HEK293 (cell line): ENCODE data around the gene PTER.

ENCODE experiments used
- CTCF ChIA-PET: fragments of 350-600 bp; formaldehyde crosslinking; extraction: SDS; loops from one replicate; lab custom pipeline; 2021; ENCODE audit warnings: antibody characterized with exemption; lab: Yijun Ruan, JAX
- POLR2A ChIA-PET: fragments of 300-600 bp; formaldehyde crosslinking; extraction: SDS; loops from one replicate; lab custom pipeline; 2020; ENCODE audit warnings: antibody characterized with exemption, inconsistent platforms; lab: Yijun Ruan, JAX
- H3K27ac ChIP-seq: fragments of 200-500 bp; sonication (Bioruptor generic); 2 replicates; pipeline ENCODE4 v1.5.1; 2014; ENCODE audit warnings: low read depth, low read length, control low read depth, inconsistent platforms; ENCODE audit errors: extremely low read depth
- H3K36me3 ChIP-seq, 2 experiments: fragments of 200-500 bp in 1 of 2; sonication (Bioruptor generic) in 1 of 2; 1 replicate in 1 of 2; 2 replicates in 1 of 2; pipeline ENCODE4 v1.5.1; 2014 to 2017; ENCODE audit warnings: inconsistent platforms in 2 of 2, low read length in 2 of 2; ENCODE audit not compliant: control insufficient read depth in 2 of 2, insufficient read depth in 1 of 2
- H3K4me1 ChIP-seq: fragments of 200-500 bp; sonication (Bioruptor generic); 2 replicates; pipeline ENCODE4 v1.5.1; 2014; ENCODE audit warnings: mild to moderate bottlenecking, low read length, inconsistent platforms; ENCODE audit not compliant: control insufficient read depth, insufficient read depth
- H3K4me3 ChIP-seq: 2 replicates; pipeline ENCODE4 v1.5.1; 2011; ENCODE audit warnings: low read depth, mild to moderate bottlenecking, control low read depth, low read length, moderate library complexity
- H3K9me3 ChIP-seq: fragments of 200-500 bp; sonication (Bioruptor generic); 2 replicates; pipeline ENCODE4 v1.5.1; 2014; ENCODE audit warnings: low read depth, low read length, inconsistent platforms; ENCODE audit not compliant: control insufficient read depth, insufficient read depth
- GFI1B ChIP-seq: fragments of 450-650 bp; formaldehyde crosslinking; IDR thresholded peaks from 2 replicates; pipeline ENCODE4 v1.5.1; 2016; ENCODE audit warnings: missing biosample characterization, missing genetic modification characterization
- GLI4 ChIP-seq: fragments of 450-650 bp; formaldehyde crosslinking; IDR thresholded peaks from 2 replicates; pipeline ENCODE4 v1.5.1; 2016; ENCODE audit warnings: missing biosample characterization, missing genetic modification characterization
- HOXC10 ChIP-seq: sonication (generic); formaldehyde crosslinking; IDR thresholded peaks from 2 replicates; pipeline ENCODE4 v1.8.1; 2023; ENCODE audit warnings: mild to moderate bottlenecking, missing genetic modification reagents
- HOXD13 ChIP-seq: sonication (generic); formaldehyde crosslinking; IDR thresholded peaks from 2 replicates; pipeline ENCODE4 v1.8.0; 2022; ENCODE audit warnings: missing genetic modification reagents, borderline replicate concordance
- MYNN ChIP-seq: fragments of 450-650 bp; formaldehyde crosslinking; IDR thresholded peaks from 2 replicates; pipeline ENCODE4 v1.5.1; 2016; ENCODE audit warnings: missing biosample characterization, missing genetic modification characterization, borderline replicate concordance
- SCRT1 ChIP-seq: fragments of 450-650 bp; formaldehyde crosslinking; IDR thresholded peaks from 2 replicates; pipeline ENCODE4 v1.5.1; 2016; ENCODE audit warnings: missing biosample characterization, missing genetic modification characterization, borderline replicate concordance
- SETDB1 ChIP-seq: IDR thresholded peaks from one replicate; pipeline ENCODE4 v1.6.1; 2017; ENCODE audit warnings: mild to moderate bottlenecking, low read length, moderate library complexity, mixed read lengths; ENCODE audit not compliant: insufficient read length
- SP7 ChIP-seq: fragments of 450-650 bp; formaldehyde crosslinking; IDR thresholded peaks from 2 replicates; pipeline ENCODE4 v1.5.1; 2016; ENCODE audit warnings: missing biosample characterization, missing genetic modification characterization
- WT1 ChIP-seq: fragments of 450-650 bp; formaldehyde crosslinking; IDR thresholded peaks from 2 replicates; pipeline ENCODE4 v1.5.1; 2016; ENCODE audit warnings: missing biosample characterization, missing genetic modification characterization
- ZBTB17 ChIP-seq: fragments of 450-650 bp; formaldehyde crosslinking; IDR thresholded peaks from 2 replicates; pipeline ENCODE4 v1.5.1; 2016; ENCODE audit warnings: missing biosample characterization, missing genetic modification characterization
- ZNF132 ChIP-seq: fragments of 450-650 bp; formaldehyde crosslinking; IDR thresholded peaks from 2 replicates; pipeline ENCODE4 v1.5.1; 2017; ENCODE audit warnings: missing biosample characterization, missing genetic modification characterization, borderline replicate concordance
- ZNF16 ChIP-seq: fragments of 450-650 bp; formaldehyde crosslinking; IDR thresholded peaks from 2 replicates; pipeline ENCODE4 v1.5.1; 2016; ENCODE audit warnings: low read depth, missing biosample characterization, missing genetic modification characterization
- ZNF223 ChIP-seq: fragments of 450-650 bp; formaldehyde crosslinking; IDR thresholded peaks from 2 replicates; pipeline ENCODE4 v1.5.1; 2016; ENCODE audit warnings: missing biosample characterization, missing genetic modification characterization
- ZNF350 ChIP-seq: fragments of 450-650 bp; formaldehyde crosslinking; IDR thresholded peaks from 2 replicates; pipeline ENCODE4 v1.5.0; 2017; ENCODE audit warnings: missing biosample characterization, mild to moderate bottlenecking, missing genetic modification characterization
- ZNF404 ChIP-seq: fragments of 450-650 bp; formaldehyde crosslinking; IDR thresholded peaks from 2 replicates; pipeline ENCODE4 v1.5.1; 2017; ENCODE audit warnings: missing biosample characterization, missing genetic modification characterization
- ZNF501 ChIP-seq: fragments of 450-650 bp; formaldehyde crosslinking; IDR thresholded peaks from 2 replicates; pipeline ENCODE4 v1.5.1; 2016; ENCODE audit warnings: missing biosample characterization, missing genetic modification characterization
- ZNF521 ChIP-seq: fragments of 450-650 bp; formaldehyde crosslinking; IDR thresholded peaks from 2 replicates; pipeline ENCODE4 v1.5.1; 2017; ENCODE audit warnings: missing biosample characterization, mild to moderate bottlenecking, missing genetic modification characterization
- ZNF548 ChIP-seq: fragments of 450-650 bp; formaldehyde crosslinking; IDR thresholded peaks from 2 replicates; pipeline ENCODE4 v1.5.1; 2016; ENCODE audit warnings: missing biosample characterization, missing genetic modification characterization
- ZNF610 ChIP-seq: fragments of 450-650 bp; formaldehyde crosslinking; IDR thresholded peaks from 2 replicates; pipeline ENCODE4 v1.5.1; 2016; ENCODE audit warnings: missing biosample characterization, missing genetic modification characterization, borderline replicate concordance
- ZNF629 ChIP-seq: fragments of 450-650 bp; formaldehyde crosslinking; IDR thresholded peaks from 2 replicates; pipeline ENCODE4 v1.5.1; 2017; ENCODE audit warnings: missing biosample characterization, missing genetic modification characterization
- ZNF654 ChIP-seq: fragments of 450-650 bp; formaldehyde crosslinking; IDR thresholded peaks from 2 replicates; pipeline ENCODE4 v1.5.1; 2016; ENCODE audit warnings: low read depth, missing biosample characterization, missing genetic modification characterization
- ZNF677 ChIP-seq: fragments of 450-650 bp; IDR thresholded peaks from 2 replicates; pipeline ENCODE4 v1.5.0; 2018; ENCODE audit warnings: missing biosample characterization, mild to moderate bottlenecking, missing genetic modification characterization, moderate library complexity
- ZXDB ChIP-seq: fragments of 450-650 bp; formaldehyde crosslinking; IDR thresholded peaks from 2 replicates; pipeline ENCODE4 v1.5.1; 2016; ENCODE audit warnings: missing biosample characterization, missing genetic modification characterization
- TF ChIP-seq, protein P1 (sequence below): fragments of 450-650 bp; formaldehyde crosslinking; IDR thresholded peaks from 2 replicates; pipeline ENCODE4 v1.5.1; 2017; ENCODE audit warnings: missing biosample characterization, missing genetic modification characterization
- TF ChIP-seq, protein P2 (sequence below): fragments of 450-650 bp; formaldehyde crosslinking; optimal IDR thresholded peaks from 2 replicates; pipeline ENCODE3; 2016; ENCODE audit warnings: missing biosample characterization, mild to moderate bottlenecking, missing genetic modification characterization
- TF ChIP-seq, protein P3 (sequence below): fragments of 450-650 bp; formaldehyde crosslinking; IDR thresholded peaks from 2 replicates; pipeline ENCODE4 v1.5.1; 2016; ENCODE audit warnings: missing biosample characterization, missing genetic modification characterization

The PTER gene

GRCh38 chr10:16490511-16490910 is 53.7 kb downstream of the PTER start:
- CTCF ChIA-PET = no interaction called here

GRCh38 chr10:16491933-16492332 is 55.1 kb downstream of the PTER start:
- POLR2A ChIA-PET = no interaction called here
- no peak overlapping the region for H3K27ac ChIP-seq
- CTCF ChIA-PET = no interaction called here
- H3K4me3 ChIP-seq = no peak overlapping the region
- H3K9me3 ChIP-seq = no peaks in the 10 kb centered on the region
- no peaks in the 10 kb centered on the region for H3K4me1 ChIP-seq
- TF ChIP-seq HOXC10 (no peak), ZNF629 (tag by site-specific recombination) (no peak), SCRT1 (no peak), ZNF16 (tag by site-specific recombination) (no peak), SP7 (tag by site-specific recombination) (no peak), ZNF223 (tag by site-specific recombination) (no peak), ZBTB17 (tag by site-specific recombination) (no peak), GFI1B (tag by site-specific recombination) (no peak), GLI4 (tag by site-specific recombination) (no peak), HOXD13 (CRISPR knock-in tag) (no peak), ZNF501 (tag by site-specific recombination) (no peak), WT1 (tag by site-specific recombination) (no peak), ZNF610 (tag by site-specific recombination) (no peak), ZNF677 (no peak), ZNF521 (no peak), ZNF548 (no peak), SETDB1 (no peak)
- TF ChIP-seq, protein P1, sequence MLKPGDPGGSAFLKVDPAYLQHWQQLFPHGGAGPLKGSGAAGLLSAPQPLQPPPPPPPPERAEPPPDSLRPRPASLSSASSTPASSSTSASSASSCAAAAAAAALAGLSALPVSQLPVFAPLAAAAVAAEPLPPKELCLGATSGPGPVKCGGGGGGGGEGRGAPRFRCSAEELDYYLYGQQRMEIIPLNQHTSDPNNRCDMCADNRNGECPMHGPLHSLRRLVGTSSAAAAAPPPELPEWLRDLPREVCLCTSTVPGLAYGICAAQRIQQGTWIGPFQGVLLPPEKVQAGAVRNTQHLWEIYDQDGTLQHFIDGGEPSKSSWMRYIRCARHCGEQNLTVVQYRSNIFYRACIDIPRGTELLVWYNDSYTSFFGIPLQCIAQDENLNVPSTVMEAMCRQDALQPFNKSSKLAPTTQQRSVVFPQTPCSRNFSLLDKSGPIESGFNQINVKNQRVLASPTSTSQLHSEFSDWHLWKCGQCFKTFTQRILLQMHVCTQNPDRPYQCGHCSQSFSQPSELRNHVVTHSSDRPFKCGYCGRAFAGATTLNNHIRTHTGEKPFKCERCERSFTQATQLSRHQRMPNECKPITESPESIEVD (tag by site-specific recombination) = no peak
- peaks cover 3 to 24% of the 10 kb centered on the region in 2 experiments; a peak in 1 of 3 replicates for H3K36me3 ChIP-seq

More at GRCh38 chr10:16490511-16490910, 53.7 kb downstream of the PTER start:
- H3K4me1 ChIP-seq = no peaks in the 10 kb centered on the region
- no peaks in the 10 kb centered on the region for H3K9me3 ChIP-seq
- TF ChIP-seq ZNF350 (tag by site-specific recombination) (no peak), ZBTB17 (tag by site-specific recombination) (no peak), ZNF132 (tag by site-specific recombination) (no peak), ZNF404 (no peak), MYNN (no peak), ZXDB (tag by site-specific recombination) (no peak), ZNF654 (tag by site-specific recombination) (no peak), HOXC10 (no peak)
- TF ChIP-seq, protein P2, sequence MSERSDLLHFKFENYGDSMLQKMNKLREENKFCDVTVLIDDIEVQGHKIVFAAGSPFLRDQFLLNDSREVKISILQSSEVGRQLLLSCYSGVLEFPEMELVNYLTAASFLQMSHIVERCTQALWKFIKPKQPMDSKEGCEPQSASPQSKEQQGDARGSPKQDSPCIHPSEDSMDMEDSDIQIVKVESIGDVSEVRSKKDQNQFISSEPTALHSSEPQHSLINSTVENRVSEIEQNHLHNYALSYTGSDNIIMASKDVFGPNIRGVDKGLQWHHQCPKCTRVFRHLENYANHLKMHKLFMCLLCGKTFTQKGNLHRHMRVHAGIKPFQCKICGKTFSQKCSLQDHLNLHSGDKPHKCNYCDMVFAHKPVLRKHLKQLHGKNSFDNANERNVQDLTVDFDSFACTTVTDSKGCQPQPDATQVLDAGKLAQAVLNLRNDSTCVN (tag by site-specific recombination) = no peak
- TF ChIP-seq, protein P3, sequence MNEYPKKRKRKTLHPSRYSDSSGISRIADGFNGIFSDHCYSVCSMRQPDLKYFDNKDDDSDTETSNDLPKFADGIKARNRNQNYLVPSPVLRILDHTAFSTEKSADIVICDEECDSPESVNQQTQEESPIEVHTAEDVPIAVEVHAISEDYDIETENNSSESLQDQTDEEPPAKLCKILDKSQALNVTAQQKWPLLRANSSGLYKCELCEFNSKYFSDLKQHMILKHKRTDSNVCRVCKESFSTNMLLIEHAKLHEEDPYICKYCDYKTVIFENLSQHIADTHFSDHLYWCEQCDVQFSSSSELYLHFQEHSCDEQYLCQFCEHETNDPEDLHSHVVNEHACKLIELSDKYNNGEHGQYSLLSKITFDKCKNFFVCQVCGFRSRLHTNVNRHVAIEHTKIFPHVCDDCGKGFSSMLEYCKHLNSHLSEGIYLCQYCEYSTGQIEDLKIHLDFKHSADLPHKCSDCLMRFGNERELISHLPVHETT (tag by site-specific recombination) = no peak
- POLR2A ChIA-PET = no interaction called here
- H3K27ac ChIP-seq = no peak overlapping the region
- no peak overlapping the region for H3K4me3 ChIP-seq
- H3K36me3 ChIP-seq = peaks cover 3 to 33% of the 10 kb centered on the region in 2 experiments; a peak in 1 of 3 replicates
